HG03439 (cell line): ENCODE data around the gene RPLP1.
"Not testable (repeated sequence)": the region's sequence is repeated elsewhere in the genome, so short reads cannot be mapped to it uniquely, and the experiment has no call there.

Experiments used
- ATAC-seq: cut with Tn5 transposase; IDR thresholded peaks from one replicate; pipeline ENCODE4 v1.9.1; 2021; ENCODE audit warnings: mild to moderate bottlenecking, moderate library complexity; ENCODE audit not compliant: unreplicated experiment

RPLP1 gene

GRCh38 chr15:69436951-69437350 lies 15.7 kb upstream of the RPLP1 start:
- no peak for ATAC-seq

- no peak for ATAC-seq
These were observed 13.0 kb upstream of the RPLP1 start for GRCh38 chr15:69439623-69440022.

GRCh38 chr15:69443032-69443611 lies 9.5 kb upstream of the RPLP1 start:
- ATAC-seq: no peak

GRCh38 chr15:69444686-69445085 lies 7.9 kb upstream of the RPLP1 start:
- no peak for ATAC-seq

GRCh38 chr15:69446953-69447352 lies 5.7 kb upstream of the RPLP1 start:
- no peak for ATAC-seq

GRCh38 chr15:69450221-69450620 lies 2.4 kb upstream of the RPLP1 start:
- not testable (repeated sequence) for ATAC-seq

GRCh38 chr15:69450968-69451695 lies 1.5 kb upstream of the RPLP1 start:
- no peak for ATAC-seq

- ATAC-seq: peak; percentile 48
These were observed 497 bp upstream of the RPLP1 start for GRCh38 chr15:69451951-69452691.

- ATAC-seq: no peak
These were observed 2.3 kb downstream of the RPLP1 start for GRCh38 chr15:69454953-69455352.

GRCh38 chr15:69456208-69457166 lies 3.9 kb downstream of the RPLP1 start:
- no peak for ATAC-seq

- no peak for ATAC-seq
These were observed 5.0 kb downstream of the RPLP1 start for GRCh38 chr15:69457304-69458280.

GRCh38 chr15:69459066-69459465 lies 6.4 kb downstream of the RPLP1 start:
- no peak for ATAC-seq

- ATAC-seq: no peak
These were observed 7.9 kb downstream of the RPLP1 start for GRCh38 chr15:69460481-69460880.

- ATAC-seq: no peak
These were observed 9.4 kb downstream of the RPLP1 start for GRCh38 chr15:69462030-69462492.

GRCh38 chr15:69462493-69463181 lies 10.0 kb downstream of the RPLP1 start:
- ATAC-seq: peak; percentile 84

- ATAC-seq: no peak
These were observed 10.7 kb downstream of the RPLP1 start for GRCh38 chr15:69463182-69463756.

GRCh38 chr15:69465253-69465652 lies 12.6 kb downstream of the RPLP1 start:
- no peak for ATAC-seq

- no peak for ATAC-seq
These were observed 14.1 kb downstream of the RPLP1 start for GRCh38 chr15:69466733-69467132.

- ATAC-seq: no peak
These were observed 15.0 kb downstream of the RPLP1 start for GRCh38 chr15:69467636-69468035.
